Stimulated activated CD8-positive, alpha-beta memory T cell treated with anti-CD3 and anti-CD28 coated beads, Interleukin-7, amount 100 ng/mL, for 48 hours (primary cell): ENCODE data around the gene TVP23A.
"Not testable (repeated sequence)": the region's sequence is repeated elsewhere in the genome, so short reads cannot be mapped to it uniquely, and the experiment has no call there.

Experiments
- DNase-seq, 2 donors: peaks; one replicate each; pipeline ENCODE4 v3.0.0-alpha.2; 2020; ENCODE audit warnings: low read depth in 1 of 2; ENCODE audit errors: extremely low read depth in 1 of 2

TVP23A gene

DNA sequence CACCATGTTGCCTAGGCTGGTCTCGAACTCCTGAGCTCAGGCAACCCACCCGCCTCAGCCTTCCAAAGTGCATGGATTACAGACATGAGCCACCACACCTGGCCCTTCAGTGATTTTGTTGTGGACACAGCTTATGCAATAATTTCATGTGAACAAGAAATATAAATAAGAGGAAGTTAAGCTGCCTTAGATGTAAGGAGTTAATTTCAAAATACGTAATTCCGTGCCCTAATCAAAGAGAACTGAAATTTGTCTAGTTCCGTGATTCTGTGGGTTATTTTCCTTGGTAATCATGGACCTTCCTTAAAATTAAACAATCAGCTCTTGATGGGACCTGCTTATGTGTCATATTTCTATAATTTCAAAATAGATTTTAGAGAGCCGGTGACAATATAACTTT lies 11.9 kb downstream of the TVP23A start:
- no peak for DNase-seq

DNA sequence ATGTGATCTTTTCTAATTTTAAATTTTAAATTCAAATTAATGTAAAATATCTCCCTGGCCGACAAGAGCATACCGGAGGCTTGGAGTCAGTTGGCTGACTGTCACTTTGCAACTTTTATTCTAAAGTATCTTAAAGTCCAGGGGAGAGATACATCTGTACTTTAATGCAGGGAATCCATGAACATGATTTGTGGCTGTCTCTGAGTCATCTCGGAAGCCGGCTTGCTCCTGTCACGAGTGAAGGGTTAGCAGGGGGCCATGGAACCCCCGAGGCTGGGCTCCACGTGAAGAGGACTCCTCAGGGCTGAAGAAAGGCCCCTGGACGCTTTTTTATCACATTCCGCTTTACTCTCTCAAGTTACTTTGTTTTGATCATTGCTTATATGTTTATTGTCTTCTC lies 13.3 kb downstream of the TVP23A start:
- DNase-seq: no peak

GRCh38 chr16:10799736-10800135 lies 18.9 kb downstream of the TVP23A start:
- DNase-seq: no peak

GRCh38 chr16:10791048-10791447 lies 27.5 kb downstream of the TVP23A start:
- no peak for DNase-seq

DNA sequence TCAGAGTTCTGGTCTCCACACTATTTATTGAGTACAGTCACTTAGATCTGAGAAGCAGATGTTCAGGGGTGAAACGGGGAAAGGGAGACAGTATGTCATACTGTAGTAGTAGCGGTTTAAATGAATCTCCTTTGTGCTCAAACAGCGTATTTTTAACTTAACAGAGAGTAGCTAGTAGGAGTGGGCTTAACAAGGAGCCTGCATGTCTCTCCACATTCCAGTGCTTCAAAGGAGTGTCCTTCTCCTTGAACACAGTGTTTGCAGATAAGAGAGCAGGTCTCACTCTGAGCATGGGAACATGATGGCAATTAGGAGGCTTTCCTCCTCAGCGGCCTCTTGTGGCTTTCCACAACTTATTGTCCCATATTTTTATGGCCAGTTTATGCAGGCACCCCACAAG lies 30.0 kb downstream of the TVP23A start:
- not testable (repeated sequence) for DNase-seq

- no peak for DNase-seq
Observed at GRCh38 chr16:10787304-10787703, 31.3 kb downstream of the TVP23A start.

DNA sequence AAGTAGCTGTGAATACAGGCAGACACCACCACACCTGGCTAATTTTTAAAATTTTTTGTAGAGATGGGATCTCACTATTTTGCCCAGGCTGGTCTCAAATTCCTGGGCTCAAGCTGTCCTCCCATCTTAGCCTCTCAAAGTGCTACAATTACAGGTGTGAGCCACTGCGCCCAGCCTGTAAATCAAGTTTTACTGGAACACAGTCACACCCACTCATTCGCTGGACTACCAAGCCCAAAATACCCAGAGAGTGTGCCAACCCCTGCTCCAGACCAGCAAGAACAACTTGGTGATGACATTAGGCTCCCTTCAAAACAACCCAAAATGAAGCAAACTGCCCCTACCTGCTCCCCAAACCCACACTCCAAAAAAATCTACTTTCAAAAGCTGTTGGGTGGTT lies 36.0 kb downstream of the TVP23A start:
- no peak for DNase-seq

DNA sequence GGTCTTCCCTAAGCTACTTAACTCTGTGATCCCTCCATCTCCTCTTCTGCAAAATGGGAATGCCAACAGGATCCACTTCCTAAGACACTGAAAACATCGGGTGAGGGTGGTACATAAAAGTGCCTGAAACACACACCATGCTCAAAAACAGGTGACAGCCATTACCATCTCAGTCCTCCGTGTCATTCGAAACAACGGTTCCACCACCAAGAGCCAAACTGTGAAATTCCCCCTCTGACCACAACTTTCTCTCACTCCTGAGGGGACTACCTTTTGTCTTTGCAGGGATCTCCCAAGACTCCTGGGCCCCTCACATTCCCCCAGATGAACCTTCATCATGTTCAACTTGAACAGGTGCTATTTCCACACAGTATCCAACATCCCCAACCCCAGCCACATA lies 38.0 kb downstream of the TVP23A start:
- DNase-seq: no peak

- DNase-seq: not testable (repeated sequence)
Observed at GRCh38 chr16:10779908-10780307, 38.7 kb downstream of the TVP23A start.

- no peak for DNase-seq
Observed at GRCh38 chr16:10777356-10777755, 41.2 kb downstream of the TVP23A start.

DNA sequence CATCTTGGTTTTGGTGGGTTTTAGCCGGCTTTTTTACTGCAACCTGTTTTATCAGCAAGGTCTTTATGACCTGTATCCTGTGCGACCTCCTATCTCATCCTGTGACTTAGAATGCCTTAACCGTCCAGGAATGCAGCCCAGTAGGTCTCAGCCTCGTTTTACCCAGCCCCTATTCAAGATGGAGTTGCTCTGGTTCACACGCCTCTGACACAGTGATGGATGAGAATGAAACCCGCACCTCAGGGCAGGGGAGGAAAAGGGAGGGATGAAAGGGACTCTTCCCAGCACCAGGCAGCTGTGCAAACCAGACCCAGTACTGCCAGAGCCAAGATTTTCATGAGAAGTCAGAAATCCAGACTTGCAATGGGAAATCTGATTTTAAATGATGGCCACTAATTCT lies 41.7 kb downstream of the TVP23A start:
- DNase-seq: not testable (repeated sequence)

DNA sequence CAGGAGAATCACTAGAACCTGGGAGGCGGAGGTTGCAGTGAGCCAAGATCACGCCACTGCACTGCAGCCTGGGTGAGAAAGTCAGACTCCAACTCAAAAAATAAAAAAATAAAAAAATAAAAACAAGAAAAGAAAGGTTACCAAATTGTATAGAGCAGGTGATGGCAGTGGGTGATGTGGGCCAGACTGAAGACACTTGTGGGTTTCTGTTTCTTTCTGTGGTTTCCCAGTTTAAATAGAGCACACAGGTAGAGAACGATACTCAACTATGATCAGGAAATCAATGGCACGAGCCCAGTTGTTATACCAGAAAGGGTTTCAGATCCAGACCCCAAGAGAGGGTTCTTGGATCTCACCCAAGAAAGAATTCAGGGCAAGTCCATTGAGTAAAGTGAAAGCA lies 42.3 kb downstream of the TVP23A start:
- DNase-seq: no peak

GRCh38 chr16:10770907-10771306 lies 47.7 kb downstream of the TVP23A start:
- DNase-seq: no peak

DNA sequence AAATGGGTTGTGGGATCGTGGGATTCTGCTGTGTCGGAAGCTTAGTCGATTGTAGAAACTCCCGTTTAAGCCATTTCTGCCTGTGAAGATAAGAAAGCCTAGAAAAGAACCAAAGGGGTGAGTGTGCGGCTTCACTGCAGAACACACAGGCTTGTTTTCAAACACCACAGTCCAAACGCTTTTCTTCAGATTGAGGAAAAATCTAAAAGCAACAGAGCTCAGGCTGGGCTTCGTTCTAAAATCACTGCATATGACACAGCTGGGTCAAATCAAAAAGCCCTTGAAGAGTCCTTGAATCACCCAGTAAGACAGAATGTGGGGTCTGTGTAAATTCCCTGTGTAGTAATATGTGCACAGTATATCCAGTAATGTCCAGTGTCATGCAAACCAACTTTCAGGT lies 49.2 kb downstream of the TVP23A start:
- DNase-seq: no peak

DNA sequence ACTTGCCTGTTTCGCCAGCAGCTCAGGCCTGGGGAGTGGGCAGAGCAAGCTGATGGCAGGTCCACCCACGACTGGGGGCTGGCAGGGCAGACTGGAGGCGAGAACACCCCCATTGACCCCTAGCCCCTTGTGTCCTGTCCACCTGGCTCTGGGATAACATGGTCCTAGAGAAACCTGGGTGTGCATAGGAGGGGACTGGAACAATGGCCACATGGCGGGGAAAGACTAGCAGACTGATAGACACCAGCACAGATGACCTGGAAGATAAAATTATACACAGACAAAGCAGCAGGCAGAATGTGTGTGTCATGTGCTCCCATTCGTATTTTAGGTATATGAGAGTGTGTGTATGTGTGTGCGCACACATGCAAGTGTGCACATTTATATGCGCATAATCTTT lies 51.5 kb downstream of the TVP23A start:
- no peak for DNase-seq

DNA sequence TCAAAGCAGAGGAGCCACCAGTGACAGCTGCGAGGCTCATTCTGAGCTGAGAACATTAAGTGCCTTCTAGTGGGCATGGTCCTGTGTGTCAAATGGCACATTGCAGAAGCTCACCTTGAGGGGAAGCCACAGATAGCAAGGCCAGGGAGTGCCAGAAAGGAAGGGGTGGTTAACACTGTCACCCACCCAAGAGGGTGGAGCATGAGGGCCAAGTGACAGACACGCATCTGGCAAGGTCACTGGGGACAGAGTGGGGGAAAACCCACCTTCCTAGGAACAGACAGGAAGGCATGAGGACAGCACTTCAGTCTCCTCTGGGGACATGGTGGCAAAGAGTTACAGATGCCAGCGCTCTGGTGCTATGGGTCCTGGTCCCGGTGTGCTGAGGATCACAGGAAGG lies 52.8 kb downstream of the TVP23A start:
- no peak for DNase-seq

DNA sequence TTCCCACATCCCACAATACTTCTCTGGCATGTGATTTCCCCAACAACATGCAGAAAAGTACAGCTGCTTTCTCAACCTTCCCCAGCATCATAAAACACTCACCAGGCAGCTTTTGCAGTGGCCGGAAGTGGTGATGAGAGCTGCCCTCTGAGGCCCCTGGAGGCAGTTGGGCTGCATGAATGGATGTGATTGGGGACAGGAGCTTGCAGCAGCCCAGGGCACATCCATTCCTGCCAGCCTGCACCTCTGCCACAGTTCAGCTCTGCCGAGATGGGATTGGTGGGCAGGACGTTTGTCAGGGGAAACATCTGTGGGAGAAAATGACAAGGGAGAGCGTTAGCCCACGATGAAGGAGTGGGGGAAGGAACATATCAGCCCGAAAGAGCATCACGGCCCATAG lies 55.1 kb downstream of the TVP23A start:
- DNase-seq: no peak

GRCh38 chr16:10762336-10763016 lies 56.1 kb downstream of the TVP23A start:
- DNase-seq: no peak

DNA sequence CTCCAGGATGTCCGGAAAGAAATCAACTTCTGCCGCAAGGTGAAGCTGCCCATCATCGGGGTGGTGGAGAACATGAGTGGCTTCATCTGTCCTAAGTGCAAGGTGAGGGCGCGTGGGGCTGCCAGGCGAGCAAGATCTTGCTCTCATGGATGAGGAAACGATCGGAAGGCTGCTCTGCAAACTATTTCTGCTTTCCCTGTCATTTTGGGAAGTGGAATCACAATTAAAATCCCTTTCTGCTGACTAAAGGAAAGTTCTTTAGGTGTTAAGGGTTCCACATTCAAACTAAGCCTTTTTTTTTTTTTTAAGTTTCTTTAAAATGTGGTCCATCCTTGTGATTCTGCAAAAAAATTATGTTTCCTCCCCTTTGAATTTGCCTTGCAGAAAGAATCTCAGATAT lies 57.2 kb downstream of the TVP23A start:
- no peak for DNase-seq

- no peak for DNase-seq
Observed at GRCh38 chr16:10760858-10761257, 57.7 kb downstream of the TVP23A start.

DNA sequence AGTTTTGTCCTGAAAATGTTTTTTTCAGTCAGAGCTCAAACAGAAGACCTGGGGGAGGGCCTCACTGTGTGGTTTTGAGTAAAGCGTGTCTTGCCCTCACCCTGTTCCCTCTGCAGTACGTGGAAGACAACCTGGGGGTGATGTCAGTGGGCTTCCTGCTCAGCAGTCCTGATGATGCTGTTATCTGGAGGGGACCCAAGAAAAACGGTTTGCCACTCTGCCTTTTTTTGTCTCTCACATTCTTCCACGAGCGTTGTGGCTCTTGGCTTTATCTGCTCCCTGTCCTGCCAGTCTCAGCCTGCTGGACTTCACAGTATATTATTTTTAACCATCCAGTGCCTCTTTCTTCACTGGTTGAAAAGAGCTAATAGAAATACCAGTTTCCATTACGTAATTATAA lies 62.0 kb downstream of the TVP23A start:
- DNase-seq: no peak

DNA sequence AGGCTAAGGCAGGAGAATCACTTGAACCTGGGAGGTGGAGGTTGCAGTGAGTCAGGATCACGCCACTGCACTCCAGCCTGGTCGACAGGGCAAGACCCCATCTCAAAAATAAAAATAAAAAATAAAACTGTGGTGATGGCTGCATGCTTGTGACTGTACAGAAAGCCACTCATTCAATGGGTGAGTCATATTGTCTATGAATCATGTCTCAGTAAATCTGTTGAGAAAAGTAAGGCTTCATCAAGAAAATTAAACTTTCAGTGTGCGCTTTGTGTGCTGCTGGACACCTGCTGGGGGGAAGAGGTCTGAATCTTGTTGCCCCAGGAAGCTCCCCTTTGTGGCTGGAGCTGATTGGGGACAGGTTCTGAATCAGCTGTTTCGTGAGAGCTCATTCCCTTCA lies 63.7 kb downstream of the TVP23A start:
- DNase-seq: no peak

GRCh38 chr16:10753670-10754069 lies 64.9 kb downstream of the TVP23A start:
- DNase-seq: no peak
